DND-41 (cell line): ENCODE measurements around the gene CLMP.

Source experiments
- ATAC-seq: fragments of 200-7000 bp; cut with Tn5 transposase; 3 replicates; pipeline ENCODE4 v1.9.1; 2021; ENCODE audit warnings: low read depth; ENCODE audit not compliant: insufficient read depth
- DNase-seq: peaks from one replicate; pipeline ENCODE4 v3.0.0-alpha.2; 2020
- H2AFZ ChIP-seq: 2 replicates; pipeline ENCODE4 v1.6.0; 2012; ENCODE audit warnings: low read depth, low read length
- H3K27ac ChIP-seq: 2 replicates; pipeline ENCODE4 v1.5.1; 2012; ENCODE audit warnings: low read length, inconsistent platforms
- H3K27me3 ChIP-seq: fragments of 200-600 bp; sonication (generic); 2 replicates; pipeline ENCODE4 v1.6.0; 2012; ENCODE audit warnings: low read length, mild to moderate bottlenecking, inconsistent platforms; ENCODE audit not compliant: insufficient read depth, poor library complexity
- H3K36me3 ChIP-seq: 2 replicates; pipeline ENCODE4 v1.5.1; 2012; ENCODE audit warnings: low read length, inconsistent platforms; ENCODE audit not compliant: insufficient read depth
- H3K4me1 ChIP-seq: 2 replicates; pipeline ENCODE4 v1.5.1; 2012; ENCODE audit warnings: mild to moderate bottlenecking, low read length; ENCODE audit not compliant: insufficient read depth
- H3K4me2 ChIP-seq: 2 replicates; pipeline ENCODE4 v1.6.0; 2012; ENCODE audit warnings: mild to moderate bottlenecking, moderate library complexity, low read length, inconsistent platforms; ENCODE audit not compliant: insufficient read depth
- H3K4me3 ChIP-seq, 2 experiments: fragments of 200-600 bp in 1 of 2; shearing (Covaris generic) in 1 of 2; 2 replicates each; pipeline ENCODE4 v1.5.1; 2012 to 2016; ENCODE audit warnings: inconsistent platforms in 2 of 2, low read length in 2 of 2, mild to moderate bottlenecking in 2 of 2, low read depth in 1 of 2, moderate library complexity in 1 of 2
- H3K79me2 ChIP-seq: 2 replicates; pipeline ENCODE4 v1.6.0; 2012; ENCODE audit warnings: low read length, inconsistent platforms; ENCODE audit not compliant: insufficient read depth
- H3K9ac ChIP-seq: 2 replicates; pipeline ENCODE4 v1.6.0; 2012; ENCODE audit warnings: low read depth, mild to moderate bottlenecking, inconsistent platforms, low read length, moderate library complexity
- H3K9me3 ChIP-seq: 2 replicates; pipeline ENCODE4 v1.5.1; 2012; ENCODE audit warnings: low read length, moderate library complexity, mild to moderate bottlenecking, inconsistent platforms; ENCODE audit not compliant: insufficient read depth, severe bottlenecking
- H4K20me1 ChIP-seq: 2 replicates; pipeline ENCODE4 v1.6.0; 2012; ENCODE audit warnings: low read length; ENCODE audit not compliant: insufficient read depth
- CTCF ChIP-seq: IDR thresholded peaks from 2 replicates; pipeline ENCODE4 v1.5.1; 2012; ENCODE audit warnings: borderline replicate concordance, low read length, moderate library complexity, mild to moderate bottlenecking; ENCODE audit not compliant: poor library complexity, severe bottlenecking; ENCODE audit errors: extremely low read depth
- EZH2 ChIP-seq: IDR thresholded peaks from 3 replicates; pipeline ENCODE4 v1.6.1; 2012; ENCODE audit warnings: borderline replicate concordance, low read depth, mild to moderate bottlenecking, moderate library complexity, low read length, inconsistent platforms; ENCODE audit not compliant: severe bottlenecking

Gene CLMP

GRCh38 chr11:123187248-123187647 lies 7.8 kb downstream of the CLMP start:
- Histone ChIP-seq H3K79me2 (no peaks in the 10 kb centered on the region), H3K27me3 (peaks cover 20% of the 10 kb centered on the region), H2AFZ (no peak overlapping the region), H3K9me3 (no peaks in the 10 kb centered on the region), H3K4me2 (no peak overlapping the region), H3K36me3 (no peaks in the 10 kb centered on the region), H4K20me1 (no peaks in the 10 kb centered on the region), H3K4me3 (no peak overlapping the region), H3K4me1 (no peaks in the 10 kb centered on the region), H3K9ac (no peak overlapping the region), H3K27ac (no peak overlapping the region)
- TF ChIP-seq CTCF (no peak), EZH2 (no peak)
- DNase-seq (no peak), ATAC-seq (no peak)

- Histone ChIP-seq H3K27me3 (peaks cover 19% of the 10 kb centered on the region), H3K9me3 (no peaks in the 10 kb centered on the region), H3K9ac (no peak overlapping the region), H4K20me1 (no peaks in the 10 kb centered on the region), H3K4me1 (no peaks in the 10 kb centered on the region), H3K27ac (no peak overlapping the region), H3K4me2 (no peak overlapping the region), H3K79me2 (no peaks in the 10 kb centered on the region), H3K4me3 (no peak overlapping the region), H3K36me3 (no peaks in the 10 kb centered on the region), H2AFZ (no peak overlapping the region)
- no peak for ATAC-seq
- no peak for DNase-seq
- TF ChIP-seq CTCF, result no peak
- TF ChIP-seq EZH2, result no peak
These were observed 8.8 kb downstream of the CLMP start for GRCh38 chr11:123186286-123186685.

GRCh38 chr11:123185326-123185725 lies 9.7 kb downstream of the CLMP start:
- Histone ChIP-seq H3K27ac (no peak overlapping the region), H3K9ac (no peak overlapping the region), H2AFZ (no peak overlapping the region), H3K9me3 (no peaks in the 10 kb centered on the region), H3K4me1 (no peaks in the 10 kb centered on the region), H3K4me2 (no peak overlapping the region), H4K20me1 (no peaks in the 10 kb centered on the region), H3K27me3 (peaks cover 16% of the 10 kb centered on the region), H3K4me3 (no peak overlapping the region), H3K79me2 (no peaks in the 10 kb centered on the region), H3K36me3 (no peaks in the 10 kb centered on the region)
- TF ChIP-seq EZH2 (no peak), CTCF (no peak)
- DNase-seq, result no peak
- ATAC-seq, result no peak

- no peak for TF ChIP-seq EZH2
- no peak for TF ChIP-seq CTCF
- H2AFZ ChIP-seq, result no peak overlapping the region
- no peaks in the 10 kb centered on the region for H3K79me2 ChIP-seq
- no peak overlapping the region for H3K9ac ChIP-seq
- H3K4me2 ChIP-seq, result no peak overlapping the region
- H3K4me1 ChIP-seq, result no peaks in the 10 kb centered on the region
- no peaks in the 10 kb centered on the region for H4K20me1 ChIP-seq
- H3K4me3 ChIP-seq, result no peak overlapping the region
- H3K27ac ChIP-seq, result no peak overlapping the region
- DNase-seq (no peak), ATAC-seq (no peak)
- no peaks in the 10 kb centered on the region for H3K9me3 ChIP-seq
- no peaks in the 10 kb centered on the region for H3K36me3 ChIP-seq
- H3K27me3 ChIP-seq, result peaks cover 16% of the 10 kb centered on the region
These were observed 10.5 kb downstream of the CLMP start for GRCh38 chr11:123184531-123184930.
